Activated naive CD4-positive, alpha-beta T cell treated with anti-CD3 and anti-CD28 coated beads, Interleukin-2, amount 10 ng/mL, durations not matched to agents 7 days and 5 days (primary cell): Measurements from ENCODE around the gene ARRB1.
A peak's percentile ranks its signal among the peaks of the same experiment; 100 is the strongest.

Experiments used
- CTCF ChIA-PET: fragments of 350-600 bp; sonication (Branson Sonifier 250); formaldehyde crosslinking; loops from one replicate; lab custom pipeline; 2021; ENCODE audit warnings: antibody characterized with exemption; lab: Charles Lee
- DNase-seq: peaks from one replicate; pipeline ENCODE4 v3.0.0-alpha.2; 2020
- H3K27ac Mint-ChIP-seq: one replicate; pipeline ENCODE4 v1.8.0; 2021; ENCODE audit warnings: mild to moderate bottlenecking, moderate library complexity, mixed read lengths
- H3K27me3 Mint-ChIP-seq: one replicate; pipeline ENCODE4 v1.8.0; 2021; ENCODE audit warnings: mild to moderate bottlenecking, mixed read lengths
- H3K36me3 Mint-ChIP-seq: one replicate; pipeline ENCODE4 v1.8.0; 2021; ENCODE audit warnings: mixed read lengths
- H3K4me1 Mint-ChIP-seq: one replicate; pipeline ENCODE4 v1.8.0; 2021; ENCODE audit warnings: mixed read lengths
- H3K4me3 Mint-ChIP-seq: one replicate; pipeline ENCODE4 v1.8.0; 2021; ENCODE audit warnings: mild to moderate bottlenecking, moderate library complexity, mixed read lengths
- H3K9me3 Mint-ChIP-seq: one replicate; pipeline ENCODE4 v1.8.0; 2021; ENCODE audit warnings: mixed read lengths

Gene ARRB1

GRCh38 chr11:75302371-75302770 is 49.1 kb downstream of the ARRB1 start:
- no peaks in the 10 kb centered on the region for H3K9me3 Mint-ChIP-seq
- no peak overlapping the region for H3K27ac Mint-ChIP-seq
- no peak overlapping the region for H3K4me3 Mint-ChIP-seq
- H3K36me3 Mint-ChIP-seq, result no peaks in the 10 kb centered on the region
- no peaks in the 10 kb centered on the region for H3K4me1 Mint-ChIP-seq
- CTCF ChIA-PET, result interaction anchor here (0.7 to 1.4 kb wide), 2 partner anchors 15 to 23 kb away, joined by 3 read pairs; no protein-coding TSS in a partner anchor
- no peaks in the 10 kb centered on the region for H3K27me3 Mint-ChIP-seq
- no peak for DNase-seq

- CTCF ChIA-PET, result interaction anchor here (0.7 to 1.4 kb wide), 2 partner anchors 15 to 22 kb away, joined by 3 read pairs; no protein-coding TSS in a partner anchor
- no peaks in the 10 kb centered on the region for H3K27me3 Mint-ChIP-seq
- no peak for DNase-seq
- H3K36me3 Mint-ChIP-seq, result no peaks in the 10 kb centered on the region
- H3K27ac Mint-ChIP-seq, result no peak overlapping the region
- no peak overlapping the region for H3K4me3 Mint-ChIP-seq
- H3K4me1 Mint-ChIP-seq, result no peaks in the 10 kb centered on the region
- no peaks in the 10 kb centered on the region for H3K9me3 Mint-ChIP-seq
Observed at GRCh38 chr11:75301601-75302345, 49.7 kb downstream of the ARRB1 start.

- no peak overlapping the region for H3K4me3 Mint-ChIP-seq
- CTCF ChIA-PET, result interaction anchor here (1.4 kb wide), 1 partner anchor 21 kb away, joined by 3 read pairs; no protein-coding TSS in a partner anchor
- no peak overlapping the region for H3K27ac Mint-ChIP-seq
- no peaks in the 10 kb centered on the region for H3K9me3 Mint-ChIP-seq
- H3K27me3 Mint-ChIP-seq, result no peaks in the 10 kb centered on the region
- H3K4me1 Mint-ChIP-seq, result no peaks in the 10 kb centered on the region
- DNase-seq, result no peak
- peaks cover 2% of the 10 kb centered on the region for H3K36me3 Mint-ChIP-seq
Observed at GRCh38 chr11:75301131-75301530, 50.3 kb downstream of the ARRB1 start.

- CTCF ChIA-PET, result no interaction called here
- Mint-ChIP-seq H3K4me3 (no peak overlapping the region), H3K36me3 (peaks cover 2% of the 10 kb centered on the region), H3K27me3 (no peaks in the 10 kb centered on the region), H3K27ac (no peak overlapping the region), H3K4me1 (no peaks in the 10 kb centered on the region), H3K9me3 (no peaks in the 10 kb centered on the region)
- no peak for DNase-seq
Observed at GRCh38 chr11:75298976-75299260, 52.5 kb downstream of the ARRB1 start.

- no peak overlapping the region for H3K4me3 Mint-ChIP-seq
- peaks cover 2% of the 10 kb centered on the region for H3K36me3 Mint-ChIP-seq
- no peaks in the 10 kb centered on the region for H3K9me3 Mint-ChIP-seq
- DNase-seq, result no peak
- no peaks in the 10 kb centered on the region for H3K27me3 Mint-ChIP-seq
- H3K4me1 Mint-ChIP-seq, result no peaks in the 10 kb centered on the region
- H3K27ac Mint-ChIP-seq, result no peak overlapping the region
- CTCF ChIA-PET, result interaction anchor here (1.8 kb wide), 1 partner anchor 25 kb away, joined by 4 read pairs; no protein-coding TSS in a partner anchor
Observed at GRCh38 chr11:75298191-75298975, 53.1 kb downstream of the ARRB1 start.

- Mint-ChIP-seq H3K27ac (no peak overlapping the region), H3K9me3 (no peaks in the 10 kb centered on the region), H3K36me3 (peaks cover 2% of the 10 kb centered on the region), H3K4me3 (no peak overlapping the region), H3K4me1 (no peaks in the 10 kb centered on the region), H3K27me3 (no peaks in the 10 kb centered on the region)
- no peak for DNase-seq
- CTCF ChIA-PET, result interaction anchor here (1.0 kb wide), 1 partner anchor 89 kb away, joined by 3 read pairs; no protein-coding TSS in a partner anchor
Observed at GRCh38 chr11:75293903-75294302, 57.6 kb downstream of the ARRB1 start.

- no peak for DNase-seq
- Mint-ChIP-seq H3K4me1 (no peaks in the 10 kb centered on the region), H3K36me3 (peaks cover 2% of the 10 kb centered on the region), H3K9me3 (no peaks in the 10 kb centered on the region), H3K4me3 (no peak overlapping the region), H3K27ac (peak overlapping the region; percentile 28), H3K27me3 (no peaks in the 10 kb centered on the region)
- CTCF ChIA-PET, result interaction anchor here (1.0 kb wide), 2 partner anchors 90 to 92 kb away, joined by 3 to 4 read pairs; no protein-coding TSS in a partner anchor
Observed at GRCh38 chr11:75292943-75293342, 58.5 kb downstream of the ARRB1 start.

GRCh38 chr11:75291741-75292140 is 59.7 kb downstream of the ARRB1 start:
- no peak overlapping the region for H3K4me3 Mint-ChIP-seq
- peaks cover 2% of the 10 kb centered on the region for H3K36me3 Mint-ChIP-seq
- no peak for DNase-seq
- CTCF ChIA-PET, result interaction anchor here (4.7 kb wide), 1 partner anchor 12 kb away, joined by 20 read pairs; no protein-coding TSS in a partner anchor
- no peaks in the 10 kb centered on the region for H3K27me3 Mint-ChIP-seq
- no peaks in the 10 kb centered on the region for H3K9me3 Mint-ChIP-seq
- no peaks in the 10 kb centered on the region for H3K4me1 Mint-ChIP-seq
- H3K27ac Mint-ChIP-seq, result no peak overlapping the region

GRCh38 chr11:75289919-75290318 is 61.5 kb downstream of the ARRB1 start:
- Mint-ChIP-seq H3K4me1 (no peaks in the 10 kb centered on the region), H3K4me3 (no peak overlapping the region), H3K36me3 (no peaks in the 10 kb centered on the region), H3K9me3 (no peaks in the 10 kb centered on the region), H3K27ac (no peak overlapping the region), H3K27me3 (no peaks in the 10 kb centered on the region)
- CTCF ChIA-PET, result interaction anchor here (1.2 to 4.7 kb wide), 4 partner anchors 10 to 149 kb away, joined by 3 to 20 read pairs (median 5); no protein-coding TSS in a partner anchor
- no peak for DNase-seq

- no peaks in the 10 kb centered on the region for H3K36me3 Mint-ChIP-seq
- H3K9me3 Mint-ChIP-seq, result no peaks in the 10 kb centered on the region
- no peak overlapping the region for H3K4me3 Mint-ChIP-seq
- DNase-seq, result no peak
- no peak overlapping the region for H3K27ac Mint-ChIP-seq
- H3K4me1 Mint-ChIP-seq, result no peaks in the 10 kb centered on the region
- no peaks in the 10 kb centered on the region for H3K27me3 Mint-ChIP-seq
- CTCF ChIA-PET, result interaction anchor here (1.2 to 4.7 kb wide), 4 partner anchors 9 to 148 kb away, joined by 3 to 20 read pairs (median 5); no protein-coding TSS in a partner anchor
Observed at GRCh38 chr11:75289511-75289760, 62.0 kb downstream of the ARRB1 start.

GRCh38 chr11:75287579-75287978 is 63.9 kb downstream of the ARRB1 start:
- CTCF ChIA-PET, result no interaction called here
- Mint-ChIP-seq H3K27ac (no peak overlapping the region), H3K4me1 (no peaks in the 10 kb centered on the region), H3K36me3 (no peaks in the 10 kb centered on the region), H3K9me3 (no peaks in the 10 kb centered on the region), H3K4me3 (no peak overlapping the region), H3K27me3 (no peaks in the 10 kb centered on the region)
- no peak for DNase-seq

- CTCF ChIA-PET, result no interaction called here
- Mint-ChIP-seq H3K4me1 (no peaks in the 10 kb centered on the region), H3K36me3 (no peaks in the 10 kb centered on the region), H3K27ac (no peak overlapping the region), H3K4me3 (no peak overlapping the region), H3K9me3 (no peaks in the 10 kb centered on the region), H3K27me3 (no peaks in the 10 kb centered on the region)
- no peak for DNase-seq
Observed at GRCh38 chr11:75286826-75287465, 64.5 kb downstream of the ARRB1 start.

GRCh38 chr11:75285776-75286360 is 65.6 kb downstream of the ARRB1 start:
- H3K4me1 Mint-ChIP-seq, result peaks cover under 1% of the 10 kb centered on the region
- no peak for DNase-seq
- H3K27ac Mint-ChIP-seq, result no peak overlapping the region
- no peaks in the 10 kb centered on the region for H3K9me3 Mint-ChIP-seq
- H3K27me3 Mint-ChIP-seq, result no peaks in the 10 kb centered on the region
- H3K4me3 Mint-ChIP-seq, result no peak overlapping the region
- CTCF ChIA-PET, result no interaction called here
- H3K36me3 Mint-ChIP-seq, result no peaks in the 10 kb centered on the region

GRCh38 chr11:75283391-75283931 is 68.0 kb downstream of the ARRB1 start:
- Mint-ChIP-seq H3K9me3 (no peaks in the 10 kb centered on the region), H3K27ac (no peak overlapping the region), H3K36me3 (no peaks in the 10 kb centered on the region), H3K4me1 (peaks cover 12% of the 10 kb centered on the region), H3K4me3 (no peak overlapping the region), H3K27me3 (no peaks in the 10 kb centered on the region)
- no peak for DNase-seq
- CTCF ChIA-PET, result interaction anchor here (0.7 to 11.5 kb wide), 3 partner anchors 12 to 124 kb away, joined by 3 to 389 read pairs (median 3); no protein-coding TSS in a partner anchor
